Suprapubic skin (tissue), 4 donors: ENCODE measurements around the gene EYA2.

Source experiments
- EP300 ChIP-seq: sonication (generic); formaldehyde crosslinking; IDR thresholded peaks from one replicate; pipeline ENCODE4 v1.6.1; 2017; ENCODE audit warnings: antibody characterized with exemption
- POLR2AphosphoS5 ChIP-seq, 3 donors: sonication (generic); formaldehyde crosslinking; IDR thresholded peaks; one replicate each; pipeline ENCODE4 v1.6.1; 2017; ENCODE audit warnings: antibody characterized with exemption in 3 of 3

- TF ChIP-seq POLR2AphosphoS5 (IDR thresholded peaks at IDR 0.05) (no peak), EP300 (no peak)
Measured at GRCh38 chr20:47152068-47152467, 257.4 kb downstream of the EYA2 start.
